ENCODE data around the gene MAZ.

DNA sequence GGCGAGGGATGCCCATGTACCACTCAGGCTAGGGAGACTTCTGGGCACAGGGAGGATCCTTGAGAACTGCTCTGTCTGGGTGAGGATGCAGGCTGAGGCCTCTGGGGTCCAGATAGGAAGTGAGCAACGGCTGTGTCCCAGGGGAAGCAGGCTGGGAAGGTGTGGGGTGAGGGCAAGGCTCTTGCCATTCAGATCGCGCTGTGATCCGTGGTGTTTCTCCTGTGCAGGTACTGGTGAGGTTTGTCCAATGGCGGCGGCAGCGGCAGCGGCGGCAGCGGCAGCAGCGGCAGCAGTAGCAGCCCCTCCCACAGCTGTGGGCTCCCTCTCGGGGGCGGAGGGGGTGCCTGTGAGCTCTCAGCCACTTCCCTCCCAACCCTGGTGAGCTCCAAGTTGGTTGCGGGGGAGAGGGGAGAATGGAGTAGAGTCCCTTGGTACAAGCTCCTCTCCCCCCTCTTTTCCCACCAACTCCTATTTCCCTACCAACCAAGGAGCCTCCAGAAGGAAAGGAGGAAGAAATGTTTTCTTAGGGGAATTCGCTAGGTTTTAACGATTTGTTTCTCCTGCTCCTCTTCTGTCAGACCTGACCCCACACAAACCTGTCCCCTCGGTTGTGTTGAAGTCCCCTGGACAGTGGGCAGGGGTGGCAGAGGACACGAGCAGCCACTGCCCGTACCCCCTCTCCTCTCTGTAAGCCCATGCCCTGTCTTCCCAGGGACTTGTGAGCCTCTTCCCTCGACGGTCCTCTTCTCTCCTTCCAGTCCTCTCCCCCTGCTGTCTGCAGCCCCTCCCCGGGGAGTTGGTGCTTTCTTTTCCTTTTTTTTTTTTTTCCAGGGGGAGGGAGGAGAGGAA is 3.7 kb downstream of the MAZ start:
- TF ChIP-seq, protein P1, sequence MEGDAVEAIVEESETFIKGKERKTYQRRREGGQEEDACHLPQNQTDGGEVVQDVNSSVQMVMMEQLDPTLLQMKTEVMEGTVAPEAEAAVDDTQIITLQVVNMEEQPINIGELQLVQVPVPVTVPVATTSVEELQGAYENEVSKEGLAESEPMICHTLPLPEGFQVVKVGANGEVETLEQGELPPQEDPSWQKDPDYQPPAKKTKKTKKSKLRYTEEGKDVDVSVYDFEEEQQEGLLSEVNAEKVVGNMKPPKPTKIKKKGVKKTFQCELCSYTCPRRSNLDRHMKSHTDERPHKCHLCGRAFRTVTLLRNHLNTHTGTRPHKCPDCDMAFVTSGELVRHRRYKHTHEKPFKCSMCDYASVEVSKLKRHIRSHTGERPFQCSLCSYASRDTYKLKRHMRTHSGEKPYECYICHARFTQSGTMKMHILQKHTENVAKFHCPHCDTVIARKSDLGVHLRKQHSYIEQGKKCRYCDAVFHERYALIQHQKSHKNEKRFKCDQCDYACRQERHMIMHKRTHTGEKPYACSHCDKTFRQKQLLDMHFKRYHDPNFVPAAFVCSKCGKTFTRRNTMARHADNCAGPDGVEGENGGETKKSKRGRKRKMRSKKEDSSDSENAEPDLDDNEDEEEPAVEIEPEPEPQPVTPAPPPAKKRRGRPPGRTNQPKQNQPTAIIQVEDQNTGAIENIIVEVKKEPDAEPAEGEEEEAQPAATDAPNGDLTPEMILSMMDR (IDR thresholded peaks at IDR 0.05): no peak
- TF ChIP-seq, protein P2, sequence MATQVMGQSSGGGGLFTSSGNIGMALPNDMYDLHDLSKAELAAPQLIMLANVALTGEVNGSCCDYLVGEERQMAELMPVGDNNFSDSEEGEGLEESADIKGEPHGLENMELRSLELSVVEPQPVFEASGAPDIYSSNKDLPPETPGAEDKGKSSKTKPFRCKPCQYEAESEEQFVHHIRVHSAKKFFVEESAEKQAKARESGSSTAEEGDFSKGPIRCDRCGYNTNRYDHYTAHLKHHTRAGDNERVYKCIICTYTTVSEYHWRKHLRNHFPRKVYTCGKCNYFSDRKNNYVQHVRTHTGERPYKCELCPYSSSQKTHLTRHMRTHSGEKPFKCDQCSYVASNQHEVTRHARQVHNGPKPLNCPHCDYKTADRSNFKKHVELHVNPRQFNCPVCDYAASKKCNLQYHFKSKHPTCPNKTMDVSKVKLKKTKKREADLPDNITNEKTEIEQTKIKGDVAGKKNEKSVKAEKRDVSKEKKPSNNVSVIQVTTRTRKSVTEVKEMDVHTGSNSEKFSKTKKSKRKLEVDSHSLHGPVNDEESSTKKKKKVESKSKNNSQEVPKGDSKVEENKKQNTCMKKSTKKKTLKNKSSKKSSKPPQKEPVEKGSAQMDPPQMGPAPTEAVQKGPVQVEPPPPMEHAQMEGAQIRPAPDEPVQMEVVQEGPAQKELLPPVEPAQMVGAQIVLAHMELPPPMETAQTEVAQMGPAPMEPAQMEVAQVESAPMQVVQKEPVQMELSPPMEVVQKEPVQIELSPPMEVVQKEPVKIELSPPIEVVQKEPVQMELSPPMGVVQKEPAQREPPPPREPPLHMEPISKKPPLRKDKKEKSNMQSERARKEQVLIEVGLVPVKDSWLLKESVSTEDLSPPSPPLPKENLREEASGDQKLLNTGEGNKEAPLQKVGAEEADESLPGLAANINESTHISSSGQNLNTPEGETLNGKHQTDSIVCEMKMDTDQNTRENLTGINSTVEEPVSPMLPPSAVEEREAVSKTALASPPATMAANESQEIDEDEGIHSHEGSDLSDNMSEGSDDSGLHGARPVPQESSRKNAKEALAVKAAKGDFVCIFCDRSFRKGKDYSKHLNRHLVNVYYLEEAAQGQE (IDR thresholded peaks at IDR 0.05; ENCODE audit: insufficient read depth in 1 of 2, low read depth in 2 of 2, low read length in 1 of 2): no peak
